ENCODE data around the gene KIFC1. TPM values are rescaled to one million over a fixed set of nuclear protein-coding genes. Genes with fewer than 3 reads are reported as not detected.
A peak's percentile ranks its signal among the peaks of the same experiment; 100 is the strongest.
"Not testable (repeated sequence)": the region's sequence is repeated elsewhere in the genome, so short reads cannot be mapped to it uniquely, and the experiment has no call there.

KIFC1 gene
- total RNA-seq, 1 experiment from 2014 or later, result 45.5 TPM

DNA sequence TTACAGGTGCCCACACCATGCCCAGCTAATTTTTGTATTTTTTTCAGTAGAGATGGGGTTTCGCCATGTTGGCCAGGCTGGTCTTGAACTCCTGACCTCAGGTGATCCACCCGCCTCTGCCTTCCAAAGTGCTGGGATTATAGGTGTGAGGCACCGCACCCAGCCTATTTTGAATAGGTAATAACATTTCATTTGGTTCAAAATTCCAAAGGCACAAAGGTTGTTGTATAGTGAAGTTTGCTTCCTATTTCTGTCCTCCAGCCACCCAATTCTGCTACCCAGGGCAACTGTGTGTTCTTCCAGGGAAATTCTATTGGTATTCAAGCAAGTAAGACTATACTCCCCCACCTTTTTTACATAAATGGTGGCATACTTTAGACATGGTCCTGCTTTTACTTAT, 7.0 kb downstream of the KIFC1 start:
- peaks cover 24% of the 10 kb centered on the region for H3K36me3 ChIP-seq
- H3K27me3 ChIP-seq, H3K4me3 ChIP-seq, H3K9me3 ChIP-seq, DNase-seq: not testable (repeated sequence)

DNA sequence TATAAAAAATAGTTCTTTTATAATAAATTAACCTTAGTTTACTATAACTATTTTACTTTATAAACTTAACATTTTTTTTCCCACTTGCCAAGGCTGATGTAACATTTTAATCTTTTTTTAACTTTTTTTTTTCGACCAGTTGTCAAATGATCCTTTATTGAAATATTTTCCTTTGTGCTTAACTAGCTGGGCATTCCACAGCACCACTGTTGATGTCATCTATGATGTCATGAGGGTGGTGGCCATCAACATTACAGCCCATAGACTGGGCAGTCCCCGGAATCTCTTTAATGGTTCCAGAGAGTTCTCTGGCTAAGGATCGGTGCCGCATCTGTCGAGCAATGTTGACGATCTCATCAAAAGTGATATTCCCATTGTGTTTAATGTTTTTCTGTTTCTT, 8.3 kb downstream of the KIFC1 start:
- DNase-seq, H3K9me3 ChIP-seq, H3K4me3 ChIP-seq, H3K27me3 ChIP-seq: not testable (repeated sequence)
- peaks cover 35% of the 10 kb centered on the region for H3K36me3 ChIP-seq

DNA sequence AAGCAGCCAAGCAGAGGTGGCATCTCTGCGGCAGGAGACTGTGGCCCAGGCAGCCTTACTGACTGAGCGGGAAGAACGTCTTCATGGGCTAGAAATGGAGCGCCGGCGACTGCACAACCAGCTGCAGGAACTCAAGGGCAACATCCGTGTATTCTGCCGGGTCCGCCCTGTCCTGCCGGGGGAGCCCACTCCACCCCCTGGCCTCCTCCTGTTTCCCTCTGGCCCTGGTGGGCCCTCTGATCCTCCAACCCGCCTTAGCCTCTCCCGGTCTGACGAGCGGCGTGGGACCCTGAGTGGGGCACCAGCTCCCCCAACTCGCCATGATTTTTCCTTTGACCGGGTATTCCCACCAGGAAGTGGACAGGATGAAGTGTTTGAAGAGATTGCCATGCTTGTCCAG, 13.3 kb downstream of the KIFC1 start:
- DNase-seq, result no peak
- peaks cover 29% of the 10 kb centered on the region for H3K36me3 ChIP-seq

DNA sequence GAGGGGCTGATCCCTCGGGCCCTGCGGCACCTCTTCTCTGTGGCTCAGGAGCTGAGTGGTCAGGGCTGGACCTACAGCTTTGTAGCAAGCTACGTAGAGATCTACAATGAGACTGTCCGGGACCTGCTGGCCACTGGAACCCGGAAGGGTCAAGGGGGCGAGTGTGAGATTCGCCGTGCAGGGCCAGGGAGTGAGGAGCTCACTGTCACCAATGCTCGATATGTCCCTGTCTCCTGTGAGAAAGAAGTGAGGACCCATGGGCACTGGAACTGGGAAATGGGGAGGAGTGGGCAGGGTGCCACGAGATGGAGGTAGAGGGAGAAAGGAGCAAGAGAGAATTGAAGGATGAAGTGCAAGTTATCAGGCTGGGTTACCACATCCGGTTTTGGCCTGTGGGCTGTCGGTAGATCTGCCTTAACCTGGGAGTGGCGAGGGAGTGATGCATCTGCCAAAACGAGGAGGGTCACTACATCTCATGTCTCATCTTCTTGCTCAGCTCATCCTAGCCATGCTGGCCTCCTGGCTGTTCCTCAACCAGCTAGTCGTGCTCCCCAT, 13.8 kb downstream of the KIFC1 start:
- Histone ChIP-seq H3K4me3 (no peak overlapping the region), H3K36me3 (peaks cover 29% of the 10 kb centered on the region), H3K27me3 (no peaks in the 10 kb centered on the region), H3K9me3 (no peaks in the 10 kb centered on the region)
- DNase-seq, result no peak

More for the DNA sequence above, 13.3 kb downstream of the KIFC1 start:
- Histone ChIP-seq H3K4me3 (no peak overlapping the region), H3K9me3 (no peaks in the 10 kb centered on the region), H3K27me3 (no peaks in the 10 kb centered on the region)

DNA sequence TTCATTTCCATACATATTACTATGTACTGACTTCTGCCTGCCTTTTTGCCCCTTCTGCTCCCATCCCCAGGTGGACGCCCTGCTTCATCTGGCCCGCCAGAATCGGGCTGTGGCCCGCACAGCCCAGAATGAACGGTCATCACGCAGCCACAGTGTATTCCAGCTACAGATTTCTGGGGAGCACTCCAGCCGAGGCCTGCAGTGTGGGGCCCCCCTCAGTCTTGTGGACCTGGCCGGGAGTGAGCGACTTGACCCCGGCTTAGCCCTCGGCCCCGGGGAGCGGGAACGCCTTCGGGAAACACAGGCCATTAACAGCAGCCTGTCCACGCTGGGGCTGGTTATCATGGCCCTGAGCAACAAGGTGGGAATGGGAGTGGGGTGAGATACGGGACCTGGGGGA, 14.5 kb downstream of the KIFC1 start:
- H3K27me3 ChIP-seq, result no peaks in the 10 kb centered on the region
- no peak overlapping the region for H3K4me3 ChIP-seq
- H3K36me3 ChIP-seq, result peaks cover 26% of the 10 kb centered on the region
- no peak for DNase-seq
- no peaks in the 10 kb centered on the region for H3K9me3 ChIP-seq

DNA sequence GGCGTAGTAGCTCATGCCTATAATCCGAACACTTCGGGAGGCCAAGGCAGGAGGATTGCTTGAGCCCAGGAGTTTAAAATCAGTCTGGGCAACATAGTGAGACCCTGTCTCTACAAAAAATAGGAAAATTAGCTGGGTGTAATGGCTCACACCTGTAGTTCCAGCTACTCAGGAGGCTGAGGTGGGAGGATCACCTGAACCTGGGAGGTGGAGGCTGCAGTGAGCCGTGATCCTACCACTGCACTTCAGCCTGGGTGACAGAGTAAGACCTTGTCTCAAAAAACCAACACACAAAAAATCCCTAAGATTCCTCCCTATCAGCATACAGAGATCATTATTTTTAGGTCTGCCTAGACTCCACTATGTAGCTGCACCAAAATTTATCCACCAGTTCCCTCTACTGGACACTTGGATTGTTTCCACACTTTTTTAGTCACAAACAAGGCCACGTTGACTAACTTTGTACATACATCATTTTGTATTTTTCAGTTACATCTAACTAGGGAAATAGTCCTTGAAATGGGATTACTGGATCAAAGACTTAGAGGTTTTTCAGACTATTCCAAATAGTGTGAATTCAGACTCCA, 15.6 kb downstream of the KIFC1 start:
- no peak overlapping the region for H3K4me3 ChIP-seq
- H3K36me3 ChIP-seq, result peaks cover 24% of the 10 kb centered on the region
- no peak for DNase-seq
- H3K27me3 ChIP-seq, result no peaks in the 10 kb centered on the region
- H3K9me3 ChIP-seq, result no peaks in the 10 kb centered on the region

DNA sequence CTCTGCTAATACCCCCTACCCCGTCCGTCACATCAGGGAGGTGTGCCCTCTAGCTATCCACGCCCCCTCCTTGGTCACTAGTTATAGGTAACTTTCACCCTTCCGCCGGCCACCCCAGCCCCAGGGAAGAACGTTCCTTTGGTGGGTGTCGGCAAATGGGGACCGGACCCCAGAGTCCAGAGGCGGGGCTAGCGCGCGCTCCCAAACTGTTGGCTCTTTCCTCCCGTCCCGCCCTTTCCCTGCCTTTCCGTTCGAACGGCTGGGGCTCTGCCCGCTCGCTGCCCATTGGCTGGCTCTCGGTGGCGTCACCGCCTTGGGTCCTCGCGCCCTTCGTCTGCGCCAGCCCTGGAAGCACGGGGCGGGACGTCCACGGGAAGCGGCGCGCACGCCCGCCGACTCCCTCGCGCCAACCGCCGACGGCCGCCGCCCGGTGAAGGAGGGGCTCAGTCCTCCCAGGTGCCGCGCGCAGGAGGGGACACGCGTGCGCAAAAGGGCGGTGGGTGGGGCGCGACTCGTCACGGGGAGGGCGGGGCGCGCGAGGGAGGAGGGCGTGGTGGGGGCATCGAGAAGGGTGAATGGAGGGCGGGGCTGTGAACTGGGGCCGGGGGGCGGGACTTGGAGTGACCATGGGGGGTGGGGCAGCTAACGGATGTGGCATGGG, 18.6 kb downstream of the KIFC1 start:
- Histone ChIP-seq H3K36me3 (peaks cover 9% of the 10 kb centered on the region), H3K27me3 (no peaks in the 10 kb centered on the region), H3K9me3 (no peaks in the 10 kb centered on the region), H3K4me3 (peak overlapping the region; percentile 61)
- peak; percentile 96 for DNase-seq

DNA sequence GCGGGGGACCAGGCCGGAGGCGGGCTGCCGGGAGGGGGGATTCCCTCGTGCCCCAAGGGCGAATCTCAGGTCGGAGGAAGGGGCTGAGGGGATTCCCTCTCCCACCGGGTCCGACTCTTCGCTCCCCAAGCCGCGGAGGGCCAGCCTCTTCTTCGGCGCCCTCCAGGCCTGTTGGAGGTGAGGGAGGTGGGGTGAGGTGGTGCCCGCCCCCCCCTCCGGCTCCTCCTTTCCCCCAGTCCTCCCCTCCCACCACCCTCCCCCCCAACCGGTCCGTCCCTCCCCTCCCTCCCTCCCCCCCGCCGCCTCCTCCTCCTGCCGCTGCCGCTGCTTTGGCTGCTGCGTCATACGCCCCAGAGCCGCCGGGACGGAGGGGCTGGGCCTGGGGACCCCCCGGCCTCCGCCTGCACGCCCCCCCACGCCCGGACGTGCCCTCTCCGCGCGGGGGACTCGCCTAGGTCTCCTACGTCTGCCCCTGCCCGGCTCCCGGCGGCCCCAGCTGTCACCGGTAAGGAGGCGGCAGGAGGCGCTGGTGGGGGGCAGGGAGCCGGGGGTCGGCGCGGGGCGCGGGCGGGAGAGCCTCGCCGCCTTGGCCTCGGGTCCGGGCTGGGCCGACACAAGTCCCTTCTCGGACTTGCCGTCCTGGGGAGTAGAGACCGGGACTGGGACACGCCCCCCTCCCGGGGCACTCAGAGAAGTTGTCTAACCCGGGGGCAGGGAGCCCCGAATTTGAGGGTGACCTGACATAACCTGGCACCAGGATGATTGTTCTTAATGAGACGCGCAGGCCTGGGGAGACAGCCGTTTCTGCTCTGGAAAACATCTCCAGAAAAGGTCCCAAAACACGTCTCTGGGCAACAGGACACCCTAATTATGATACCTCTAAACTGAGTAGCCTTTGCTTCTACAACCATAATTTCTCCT, 19.3 kb downstream of the KIFC1 start, which contains the start of gene PHF1:
TSS of gene PHF1 (plus strand) at position 304 of the 921 bp plus-strand sequence. CDS start 1,250 bp downstream, outside the sequence.
- H3K4me3 ChIP-seq, result peak within 1 kb of the TSS; percentile 61
- H3K36me3 ChIP-seq, result peaks cover 15% of the 10 kb centered on the region
- DNase-seq, result peak; percentile 70
- H3K9me3 ChIP-seq, result no peaks in the 10 kb centered on the region
- no peaks in the 10 kb centered on the region for H3K27me3 ChIP-seq

DNA sequence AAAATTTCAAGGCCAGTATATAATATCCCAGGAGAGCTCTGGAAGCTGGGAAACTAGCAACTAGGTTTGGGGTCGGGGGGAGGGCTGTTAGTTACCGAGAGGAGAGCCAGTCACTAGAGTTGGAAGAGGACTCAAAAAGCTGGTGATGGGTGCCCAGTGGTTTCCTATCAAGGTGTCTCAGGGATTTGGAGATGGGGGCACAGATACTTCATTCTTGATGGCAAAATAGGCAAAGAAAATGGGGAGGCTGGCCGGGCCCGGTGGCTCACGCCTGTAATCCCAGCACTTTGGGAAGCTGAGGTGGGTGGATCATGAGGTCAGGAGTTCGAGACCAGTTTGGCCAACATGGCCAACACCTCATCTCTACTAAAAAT, 20.0 kb downstream of the KIFC1 start:
- Histone ChIP-seq H3K4me3 (peak overlapping the region; percentile 61), H3K9me3 (no peaks in the 10 kb centered on the region), H3K36me3 (peaks cover 15% of the 10 kb centered on the region), H3K27me3 (no peaks in the 10 kb centered on the region)
- no peak for DNase-seq

DNA sequence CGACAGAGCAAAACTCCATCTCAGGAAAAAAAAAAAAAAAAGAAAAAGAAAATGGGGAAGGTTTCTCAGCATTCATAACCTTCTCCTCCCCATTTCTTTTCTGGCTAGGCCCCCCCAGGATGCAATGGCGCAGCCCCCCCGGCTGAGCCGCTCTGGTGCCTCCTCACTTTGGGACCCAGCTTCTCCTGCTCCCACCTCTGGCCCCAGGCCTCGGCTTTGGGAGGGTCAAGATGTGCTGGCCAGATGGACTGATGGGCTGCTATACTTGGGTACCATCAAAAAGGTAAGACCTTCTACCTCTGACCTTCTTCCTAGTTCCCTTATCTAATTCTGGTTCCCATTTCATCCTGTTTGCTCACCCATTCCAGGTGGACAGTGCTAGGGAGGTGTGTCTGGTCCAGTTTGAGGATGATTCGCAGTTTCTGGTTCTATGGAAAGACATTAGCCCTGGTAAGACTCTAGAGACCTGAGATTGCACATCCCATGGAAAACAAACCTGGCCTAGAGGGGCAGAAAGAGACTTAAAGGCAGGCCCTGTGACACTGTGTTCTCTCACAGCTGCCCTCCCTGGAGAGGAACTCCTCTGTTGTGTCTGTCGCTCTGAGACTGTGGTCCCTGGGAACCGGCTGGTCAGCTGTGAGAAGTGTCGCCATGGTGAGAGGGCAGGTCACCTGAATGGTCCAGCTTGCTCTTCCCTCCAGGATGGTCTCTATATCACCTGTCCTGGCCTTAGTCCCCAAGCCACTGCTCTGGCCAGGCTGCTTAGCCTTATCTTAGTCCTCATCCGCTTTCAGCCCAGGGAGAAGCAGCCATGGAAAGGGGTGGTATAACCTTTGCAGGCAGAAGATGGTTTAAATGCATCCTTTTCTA, 20.8 kb downstream of the KIFC1 start:
- Histone ChIP-seq H3K9me3 (no peaks in the 10 kb centered on the region), H3K36me3 (peaks cover 15% of the 10 kb centered on the region), H3K4me3 (no peak overlapping the region), H3K27me3 (no peaks in the 10 kb centered on the region)
- no peak for DNase-seq

DNA sequence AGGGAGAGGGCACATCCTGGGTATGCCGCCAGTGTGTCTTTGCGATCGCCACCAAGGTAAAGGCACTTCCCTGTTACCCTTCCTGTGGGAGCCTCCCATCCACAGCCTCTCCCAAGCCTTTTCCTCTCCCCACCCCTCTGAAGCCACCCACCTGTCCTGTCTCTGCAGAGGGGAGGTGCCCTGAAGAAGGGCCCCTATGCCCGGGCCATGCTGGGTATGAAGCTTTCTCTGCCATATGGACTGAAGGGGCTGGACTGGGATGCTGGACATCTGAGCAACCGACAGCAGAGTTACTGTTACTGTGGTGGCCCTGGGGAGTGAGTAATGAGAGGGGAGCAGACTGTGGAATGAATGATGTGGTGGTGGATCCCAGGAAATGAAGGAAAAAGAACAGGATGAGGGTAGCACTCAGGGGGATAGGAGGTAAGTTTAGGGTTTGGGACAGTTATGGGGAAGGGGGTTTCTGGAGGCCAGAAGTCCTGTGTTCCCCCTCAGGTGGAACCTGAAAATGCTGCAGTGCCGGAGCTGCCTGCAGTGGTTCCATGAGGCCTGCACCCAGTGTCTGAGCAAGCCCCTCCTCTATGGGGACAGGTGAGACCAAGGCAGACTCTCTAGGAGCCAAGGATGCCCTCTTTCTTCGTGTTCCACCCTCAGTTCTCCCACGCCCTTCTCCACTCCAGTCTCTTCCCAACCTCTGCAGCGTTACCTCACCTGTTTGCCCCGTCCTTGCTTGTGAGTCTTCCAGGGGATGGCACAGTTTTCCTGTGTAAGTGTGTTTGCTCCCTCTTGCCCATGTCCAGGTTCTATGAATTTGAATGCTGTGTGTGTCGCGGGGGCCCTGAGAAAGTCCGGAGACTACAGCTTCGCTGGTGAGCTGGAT, 21.9 kb downstream of the KIFC1 start:
- no peaks in the 10 kb centered on the region for H3K9me3 ChIP-seq
- DNase-seq, result no peak
- H3K27me3 ChIP-seq, result no peaks in the 10 kb centered on the region
- no peak overlapping the region for H3K4me3 ChIP-seq
- H3K36me3 ChIP-seq, result peaks cover 13% of the 10 kb centered on the region

DNA sequence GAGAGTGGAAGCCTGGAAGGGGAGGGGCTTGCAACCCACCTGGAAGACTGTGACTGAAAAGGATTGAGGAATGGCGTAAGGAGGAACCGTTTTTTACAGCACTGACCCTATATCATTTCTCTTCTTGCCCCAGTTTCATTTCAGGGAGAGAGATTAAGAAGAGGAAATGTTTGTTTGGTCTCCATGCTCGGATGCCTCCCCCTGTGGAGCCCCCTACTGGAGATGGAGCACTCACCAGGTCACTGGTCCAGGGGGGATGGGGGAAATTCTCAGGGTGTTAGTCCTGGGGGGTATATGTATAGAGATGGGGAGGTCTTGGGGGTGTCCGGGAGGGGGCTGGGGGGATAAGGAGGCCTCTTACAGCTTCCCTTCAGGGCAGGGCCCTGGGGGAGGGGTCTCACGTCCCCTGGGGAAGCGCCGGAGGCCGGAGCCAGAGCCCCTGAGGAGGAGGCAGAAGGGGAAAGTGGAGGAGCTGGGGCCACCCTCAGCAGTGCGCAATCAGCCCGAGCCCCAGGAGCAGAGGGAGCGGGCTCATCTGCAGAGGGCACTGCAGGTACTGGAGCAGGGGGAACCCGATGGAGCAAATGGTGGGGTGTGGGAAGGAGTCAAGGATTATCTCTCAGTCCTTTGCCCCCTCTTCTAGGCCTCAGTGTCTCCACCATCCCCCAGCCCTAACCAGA, 23.1 kb downstream of the KIFC1 start:
- no peaks in the 10 kb centered on the region for H3K27me3 ChIP-seq
- peaks cover 13% of the 10 kb centered on the region for H3K36me3 ChIP-seq
- H3K4me3 ChIP-seq, result no peak overlapping the region
- H3K9me3 ChIP-seq, result no peaks in the 10 kb centered on the region
- no peak for DNase-seq

DNA sequence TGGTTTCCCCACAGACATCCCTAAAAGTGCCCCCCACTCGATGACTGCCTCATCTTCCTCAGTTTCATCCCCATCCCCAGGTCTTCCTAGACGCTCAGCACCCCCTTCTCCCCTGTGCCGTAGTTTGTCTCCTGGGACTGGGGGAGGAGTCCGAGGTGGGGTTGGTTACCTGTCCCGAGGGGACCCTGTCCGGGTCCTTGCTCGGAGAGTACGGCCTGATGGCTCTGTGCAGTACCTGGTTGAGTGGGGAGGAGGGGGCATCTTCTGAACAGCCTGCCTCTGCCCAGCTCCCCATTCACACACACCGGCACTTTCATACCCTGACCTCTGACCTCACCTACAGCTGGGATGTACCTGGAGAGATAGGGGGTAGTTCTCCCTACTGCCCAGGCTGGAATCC, 24.2 kb downstream of the KIFC1 start:
- Histone ChIP-seq H3K27me3 (no peaks in the 10 kb centered on the region), H3K36me3 (peaks cover 13% of the 10 kb centered on the region), H3K4me3 (no peak overlapping the region), H3K9me3 (no peaks in the 10 kb centered on the region)
- no peak for DNase-seq

DNA sequence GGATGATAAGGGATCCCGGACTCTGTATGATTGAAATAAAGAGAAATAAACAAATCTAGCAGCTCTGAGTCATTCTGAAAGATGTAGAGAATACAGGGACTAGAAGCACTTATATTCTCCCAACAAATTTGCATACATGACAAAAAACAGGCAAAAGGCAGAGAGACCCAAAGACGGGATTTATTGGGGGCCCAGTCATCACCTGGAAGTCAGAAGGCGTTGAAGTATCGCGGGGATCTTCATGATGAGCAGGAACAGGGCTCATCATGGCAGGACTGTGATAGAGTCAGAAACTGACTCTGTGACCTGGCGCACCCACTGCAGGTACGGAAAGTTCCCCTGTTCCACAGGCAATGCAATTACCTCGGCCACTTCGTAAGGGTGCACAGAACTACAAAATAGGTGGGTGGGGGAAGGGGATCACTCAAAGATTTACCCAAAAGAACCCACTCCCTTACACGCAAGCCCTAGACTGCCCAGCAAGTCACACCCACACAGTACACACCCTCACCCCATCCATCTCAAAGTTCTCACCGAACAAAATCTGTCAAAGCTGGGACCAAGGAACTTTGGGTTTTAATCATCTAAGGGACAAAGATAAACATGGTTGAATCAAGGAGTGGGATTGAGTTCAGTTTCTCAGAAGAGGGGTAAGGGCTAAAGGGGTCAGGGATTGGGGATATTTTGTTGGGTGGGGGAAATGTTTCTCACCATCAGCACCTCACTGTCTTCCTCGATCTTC, 24.9 kb downstream of the KIFC1 start:
- DNase-seq, result no peak
- Histone ChIP-seq H3K36me3 (peaks cover 13% of the 10 kb centered on the region), H3K4me3 (peak overlapping the region; percentile 60), H3K27me3 (no peaks in the 10 kb centered on the region), H3K9me3 (no peaks in the 10 kb centered on the region)

All from MG63 (cell line).